NT2/D1 (cell line): ENCODE results near the gene UBE4B.

Source experiments
- SUZ12 ChIP-seq: IDR thresholded peaks from 2 replicates; pipeline ENCODE4 v1.6.1; 2011; ENCODE audit not compliant: insufficient read length, insufficient read depth; ENCODE audit errors: extremely low read depth
- YY1 ChIP-seq: IDR thresholded peaks from 2 replicates; pipeline ENCODE4 v1.6.1; 2011; ENCODE audit not compliant: insufficient read length, insufficient read depth

DNA sequence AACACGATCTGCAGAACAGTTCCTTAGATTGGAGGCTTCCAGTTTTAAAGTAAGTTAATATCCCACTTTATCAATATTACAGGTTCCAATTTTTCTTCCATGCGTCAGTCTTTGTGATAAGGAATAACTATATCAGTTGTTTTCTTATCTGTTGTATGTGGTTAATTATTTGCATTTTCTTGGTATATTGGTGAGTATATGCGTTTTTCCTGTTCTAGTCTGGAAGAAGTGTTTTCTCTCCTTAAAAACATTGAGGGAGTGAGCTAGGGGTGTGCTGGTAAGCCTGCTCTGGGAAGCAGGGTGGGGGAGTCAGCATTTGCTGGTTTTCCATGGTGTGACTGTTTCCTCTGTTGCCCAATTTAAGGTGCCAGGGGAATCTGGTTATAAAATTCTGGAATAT is 127.4 kb downstream of the UBE4B start:
- no peak for TF ChIP-seq YY1
- no peak for TF ChIP-seq SUZ12
